Measurements from ENCODE around the gene C14orf119. TPM values are rescaled to one million over a fixed set of nuclear protein-coding genes. Genes with fewer than 3 reads are reported as not detected.

The C14orf119 gene
- total and polyA plus RNA-seq, 9 of the 15 experiments (the other 6 are each of a cell fraction or from before 2014, with no cell fraction given): 36.7 to 251 (median 51.8) TPM

DNA sequence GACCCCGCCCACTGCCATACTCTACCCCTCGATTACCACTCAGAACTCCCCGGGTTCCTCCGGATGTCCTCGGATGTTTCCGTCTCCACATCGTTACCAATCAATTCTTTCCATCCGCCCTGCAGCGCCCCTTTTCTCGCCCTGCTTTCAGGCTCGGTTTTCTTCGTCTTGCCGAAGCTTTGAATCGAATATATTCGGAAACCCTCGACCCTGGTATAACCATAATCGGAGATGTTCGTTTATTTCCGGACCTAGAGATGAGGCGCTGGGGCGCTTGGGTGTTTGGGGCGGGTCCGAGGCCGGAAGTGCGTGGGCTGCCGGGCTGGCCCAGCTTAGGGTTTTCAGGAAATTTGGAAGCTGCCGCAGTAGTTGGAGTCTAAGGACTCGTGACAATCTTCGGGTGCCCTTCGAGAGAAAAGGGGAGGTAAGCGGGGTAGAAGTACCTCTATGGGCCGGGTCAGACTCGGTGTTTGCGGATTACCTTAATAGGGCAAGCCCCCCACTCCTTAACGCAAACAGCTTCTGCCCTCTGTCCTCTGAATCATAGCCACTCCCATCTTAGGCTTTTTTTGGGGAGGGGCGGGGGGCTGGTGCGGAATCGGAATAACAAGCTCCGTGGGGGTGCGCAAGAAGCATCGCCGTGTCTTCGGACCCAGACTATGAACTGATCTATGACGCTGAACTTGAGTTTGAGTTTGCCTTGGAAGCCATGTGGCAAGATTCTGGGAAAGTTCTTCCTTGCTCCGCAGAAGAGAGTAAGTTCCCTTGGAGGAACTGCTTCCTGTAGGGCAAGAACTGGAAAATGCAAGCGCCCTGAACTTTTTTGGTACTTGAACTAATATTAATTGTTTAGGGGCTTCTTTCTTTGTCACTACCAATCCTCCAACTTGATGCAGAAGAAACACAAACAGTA lies at the start of gene C14orf119 (continued):
- TF ChIP-seq TSC22D4 (tag; IDR thresholded peaks at IDR 0.05) (no peak), SMARCB1 (IDR thresholded peaks at IDR 0.05; ENCODE audit: insufficient read length, low read depth) (no peak), FOXK2 (conservative IDR thresholded peaks at IDR 0.05 in 1 of 2, IDR thresholded peaks at IDR 0.05 in 1 of 2; ENCODE audit: low read depth in 2 of 2) (peak; percentile 27 to 45; a peak in 2 of 4 replicates), FOXP1 (CRISPR knock-in tag; IDR thresholded peaks at IDR 0.05) (no peak), ZNF217 (CRISPR knock-in tag; IDR thresholded peaks at IDR 0.05) (no peak), NONO (IDR thresholded peaks at IDR 0.05; ENCODE audit: low read depth in 2 of 2, low read length in 1 of 2) (no peak; a peak in 1 of 4 replicates), HDAC6 (IDR thresholded peaks at IDR 0.05; ENCODE audit: low read depth, low read length) (no peak), CHD4 (IDR thresholded peaks at IDR 0.05; ENCODE audit: insufficient read depth, insufficient replicate concordance, low read depth, low read length, poor library complexity, severe bottlenecking) (no peak), POLR2AphosphoS2 (IDR thresholded peaks at IDR 0.05; ENCODE audit: low read length) (peak; percentile 87), ZNF354B (CRISPR knock-in tag; IDR thresholded peaks at IDR 0.05) (no peak), TGIF2 (CRISPR knock-in tag; IDR thresholded peaks at IDR 0.05) (no peak)
- TF ChIP-seq, protein P1, sequence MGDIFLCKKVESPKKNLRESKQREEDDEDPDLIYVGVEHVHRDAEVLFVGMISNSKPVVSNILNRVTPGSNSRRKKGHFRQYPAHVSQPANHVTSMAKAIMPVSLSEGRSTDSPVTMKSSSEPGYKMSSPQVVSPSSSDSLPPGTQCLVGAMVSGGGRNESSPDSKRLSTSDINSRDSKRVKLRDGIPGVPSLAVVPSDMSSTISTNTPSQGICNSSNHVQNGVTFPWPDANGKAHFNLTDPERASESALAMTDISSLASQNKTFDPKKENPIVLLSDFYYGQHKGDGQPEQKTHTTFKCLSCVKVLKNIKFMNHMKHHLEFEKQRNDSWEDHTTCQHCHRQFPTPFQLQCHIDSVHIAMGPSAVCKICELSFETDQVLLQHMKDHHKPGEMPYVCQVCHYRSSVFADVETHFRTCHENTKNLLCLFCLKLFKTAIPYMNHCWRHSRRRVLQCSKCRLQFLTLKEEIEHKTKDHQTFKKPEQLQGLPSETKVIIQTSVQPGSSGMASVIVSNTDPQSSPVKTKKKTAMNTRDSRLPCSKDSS (IDR thresholded peaks at IDR 0.05; ENCODE audit: low read depth, partially characterized antibody): no peak
- TF ChIP-seq, protein P2, sequence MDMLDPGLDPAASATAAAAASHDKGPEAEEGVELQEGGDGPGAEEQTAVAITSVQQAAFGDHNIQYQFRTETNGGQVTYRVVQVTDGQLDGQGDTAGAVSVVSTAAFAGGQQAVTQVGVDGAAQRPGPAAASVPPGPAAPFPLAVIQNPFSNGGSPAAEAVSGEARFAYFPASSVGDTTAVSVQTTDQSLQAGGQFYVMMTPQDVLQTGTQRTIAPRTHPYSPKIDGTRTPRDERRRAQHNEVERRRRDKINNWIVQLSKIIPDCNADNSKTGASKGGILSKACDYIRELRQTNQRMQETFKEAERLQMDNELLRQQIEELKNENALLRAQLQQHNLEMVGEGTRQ (CRISPR knock-in tag; IDR thresholded peaks at IDR 0.05): no peak
- TF ChIP-seq, protein P3, sequence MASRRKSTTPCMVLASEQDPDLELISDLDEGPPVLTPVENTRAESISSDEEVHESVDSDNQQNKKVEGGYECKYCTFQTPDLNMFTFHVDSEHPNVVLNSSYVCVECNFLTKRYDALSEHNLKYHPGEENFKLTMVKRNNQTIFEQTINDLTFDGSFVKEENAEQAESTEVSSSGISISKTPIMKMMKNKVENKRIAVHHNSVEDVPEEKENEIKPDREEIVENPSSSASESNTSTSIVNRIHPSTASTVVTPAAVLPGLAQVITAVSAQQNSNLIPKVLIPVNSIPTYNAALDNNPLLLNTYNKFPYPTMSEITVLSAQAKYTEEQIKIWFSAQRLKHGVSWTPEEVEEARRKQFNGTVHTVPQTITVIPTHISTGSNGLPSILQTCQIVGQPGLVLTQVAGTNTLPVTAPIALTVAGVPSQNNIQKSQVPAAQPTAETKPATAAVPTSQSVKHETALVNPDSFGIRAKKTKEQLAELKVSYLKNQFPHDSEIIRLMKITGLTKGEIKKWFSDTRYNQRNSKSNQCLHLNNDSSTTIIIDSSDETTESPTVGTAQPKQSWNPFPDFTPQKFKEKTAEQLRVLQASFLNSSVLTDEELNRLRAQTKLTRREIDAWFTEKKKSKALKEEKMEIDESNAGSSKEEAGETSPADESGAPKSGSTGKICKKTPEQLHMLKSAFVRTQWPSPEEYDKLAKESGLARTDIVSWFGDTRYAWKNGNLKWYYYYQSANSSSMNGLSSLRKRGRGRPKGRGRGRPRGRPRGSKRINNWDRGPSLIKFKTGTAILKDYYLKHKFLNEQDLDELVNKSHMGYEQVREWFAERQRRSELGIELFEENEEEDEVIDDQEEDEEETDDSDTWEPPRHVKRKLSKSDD (conservative IDR thresholded peaks at IDR 0.05; ENCODE audit: low read length): no peak
- TF ChIP-seq, protein P4, sequence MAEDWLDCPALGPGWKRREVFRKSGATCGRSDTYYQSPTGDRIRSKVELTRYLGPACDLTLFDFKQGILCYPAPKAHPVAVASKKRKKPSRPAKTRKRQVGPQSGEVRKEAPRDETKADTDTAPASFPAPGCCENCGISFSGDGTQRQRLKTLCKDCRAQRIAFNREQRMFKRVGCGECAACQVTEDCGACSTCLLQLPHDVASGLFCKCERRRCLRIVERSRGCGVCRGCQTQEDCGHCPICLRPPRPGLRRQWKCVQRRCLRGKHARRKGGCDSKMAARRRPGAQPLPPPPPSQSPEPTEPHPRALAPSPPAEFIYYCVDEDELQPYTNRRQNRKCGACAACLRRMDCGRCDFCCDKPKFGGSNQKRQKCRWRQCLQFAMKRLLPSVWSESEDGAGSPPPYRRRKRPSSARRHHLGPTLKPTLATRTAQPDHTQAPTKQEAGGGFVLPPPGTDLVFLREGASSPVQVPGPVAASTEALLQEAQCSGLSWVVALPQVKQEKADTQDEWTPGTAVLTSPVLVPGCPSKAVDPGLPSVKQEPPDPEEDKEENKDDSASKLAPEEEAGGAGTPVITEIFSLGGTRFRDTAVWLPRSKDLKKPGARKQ (CRISPR knock-in tag; IDR thresholded peaks at IDR 0.05): no peak
- TF ChIP-seq, protein P5, sequence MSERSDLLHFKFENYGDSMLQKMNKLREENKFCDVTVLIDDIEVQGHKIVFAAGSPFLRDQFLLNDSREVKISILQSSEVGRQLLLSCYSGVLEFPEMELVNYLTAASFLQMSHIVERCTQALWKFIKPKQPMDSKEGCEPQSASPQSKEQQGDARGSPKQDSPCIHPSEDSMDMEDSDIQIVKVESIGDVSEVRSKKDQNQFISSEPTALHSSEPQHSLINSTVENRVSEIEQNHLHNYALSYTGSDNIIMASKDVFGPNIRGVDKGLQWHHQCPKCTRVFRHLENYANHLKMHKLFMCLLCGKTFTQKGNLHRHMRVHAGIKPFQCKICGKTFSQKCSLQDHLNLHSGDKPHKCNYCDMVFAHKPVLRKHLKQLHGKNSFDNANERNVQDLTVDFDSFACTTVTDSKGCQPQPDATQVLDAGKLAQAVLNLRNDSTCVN (CRISPR knock-in tag; IDR thresholded peaks at IDR 0.05): no peak
- TF ChIP-seq, protein P6, sequence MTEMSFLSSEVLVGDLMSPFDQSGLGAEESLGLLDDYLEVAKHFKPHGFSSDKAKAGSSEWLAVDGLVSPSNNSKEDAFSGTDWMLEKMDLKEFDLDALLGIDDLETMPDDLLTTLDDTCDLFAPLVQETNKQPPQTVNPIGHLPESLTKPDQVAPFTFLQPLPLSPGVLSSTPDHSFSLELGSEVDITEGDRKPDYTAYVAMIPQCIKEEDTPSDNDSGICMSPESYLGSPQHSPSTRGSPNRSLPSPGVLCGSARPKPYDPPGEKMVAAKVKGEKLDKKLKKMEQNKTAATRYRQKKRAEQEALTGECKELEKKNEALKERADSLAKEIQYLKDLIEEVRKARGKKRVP (CRISPR knock-in tag; IDR thresholded peaks at IDR 0.05): 0 out of 2 replicates have a peak, but pooled peaks have one; percentile 4

Data from K562 (cell line).